OCI-LY1 (cell line): ENCODE data around the gene MBTD1.

Source experiments
- H2AFZ ChIP-seq: fragments of 200-600 bp; sonication (generic), shearing (Covaris generic); 2 replicates; pipeline ENCODE4 v1.6.0; 2014; ENCODE audit warnings: antibody characterized with exemption, mild to moderate bottlenecking, low read length
- H3F3A ChIP-seq: fragments of 200-600 bp; sonication (generic), shearing (Covaris generic); 2 replicates; pipeline ENCODE4 v1.6.0; 2014; ENCODE audit warnings: mild to moderate bottlenecking, antibody characterized with exemption, low read length, moderate library complexity; ENCODE audit not compliant: insufficient read depth
- H3K27ac ChIP-seq: fragments of 200-600 bp; sonication (generic); 2 replicates; pipeline ENCODE4 v1.5.1; 2014; ENCODE audit warnings: low read length, mixed run types, mild to moderate bottlenecking, low read depth; ENCODE audit not compliant: poor library complexity, severe bottlenecking
- H3K27me3 ChIP-seq: fragments of 200-600 bp; sonication (generic); 2 replicates; pipeline ENCODE4 v1.6.0; 2014; ENCODE audit warnings: antibody characterized with exemption, mild to moderate bottlenecking, low read length, moderate library complexity; ENCODE audit not compliant: insufficient read depth
- H3K36me3 ChIP-seq: fragments of 200-600 bp; sonication (generic); 2 replicates; pipeline ENCODE4 v1.6.1; 2014; ENCODE audit warnings: mild to moderate bottlenecking, antibody characterized with exemption, low read length, moderate library complexity, mixed read lengths; ENCODE audit not compliant: insufficient read depth
- H3K4me1 ChIP-seq: fragments of 200-600 bp; sonication (generic); 2 replicates; pipeline ENCODE4 v1.5.1; 2014; ENCODE audit warnings: mild to moderate bottlenecking, low read length, moderate library complexity; ENCODE audit not compliant: insufficient read depth, severe bottlenecking
- H3K4me2 ChIP-seq: fragments of 200-600 bp; sonication (generic), shearing (Covaris generic); 2 replicates; pipeline ENCODE4 v1.6.1; 2014; ENCODE audit warnings: low read length
- H3K4me3 ChIP-seq: fragments of 200-600 bp; sonication (generic); 2 replicates; pipeline ENCODE4 v1.5.1; 2014; ENCODE audit warnings: low read length, low read depth, mild to moderate bottlenecking, mixed read lengths; ENCODE audit not compliant: poor library complexity, severe bottlenecking
- H3K79me2 ChIP-seq: fragments of 200-600 bp; shearing (Covaris generic); 2 replicates; pipeline ENCODE4 v1.6.1; 2016; ENCODE audit warnings: mixed run types, low read length, mixed read lengths; ENCODE audit not compliant: insufficient read depth
- H3K9ac ChIP-seq: fragments of 200-600 bp; sonication (generic), shearing (Covaris generic); 2 replicates; pipeline ENCODE4 v1.6.1; 2014; ENCODE audit warnings: mild to moderate bottlenecking, low read length, mixed read lengths
- H3K9me2 ChIP-seq: fragments of 200-600 bp; sonication (generic), shearing (Covaris generic); 2 replicates; pipeline ENCODE4 v1.6.1; 2014; ENCODE audit warnings: low read depth, mild to moderate bottlenecking, low read length, mixed read lengths
- H3K9me3 ChIP-seq: fragments of 200-600 bp; shearing (Covaris generic); 2 replicates; pipeline ENCODE4 v1.6.1; 2014; ENCODE audit warnings: low read length, mixed read lengths
- H4K20me1 ChIP-seq: fragments of 200-600 bp; sonication (generic), shearing (Covaris generic); 2 replicates; pipeline ENCODE4 v1.6.0; 2016; ENCODE audit warnings: mild to moderate bottlenecking, low read length; ENCODE audit not compliant: insufficient read depth
- EZH2 ChIP-seq: fragments of 200-600 bp; sonication (generic), shearing (Covaris generic); IDR thresholded peaks from 2 replicates; pipeline ENCODE4 v1.8.0; 2017; ENCODE audit warnings: borderline replicate concordance, mixed run types, mild to moderate bottlenecking, antibody characterized with exemption, low read length, moderate library complexity, mixed read lengths
- TF ChIP-seq, protein P1 (sequence below): fragments of 200-600 bp; sonication (generic), shearing (Covaris generic); IDR thresholded peaks from 2 replicates; pipeline ENCODE4 v1.5.1; 2017; ENCODE audit warnings: mild to moderate bottlenecking, antibody characterized with exemption, low read length, moderate library complexity, mixed read lengths

MBTD1 gene

DNA sequence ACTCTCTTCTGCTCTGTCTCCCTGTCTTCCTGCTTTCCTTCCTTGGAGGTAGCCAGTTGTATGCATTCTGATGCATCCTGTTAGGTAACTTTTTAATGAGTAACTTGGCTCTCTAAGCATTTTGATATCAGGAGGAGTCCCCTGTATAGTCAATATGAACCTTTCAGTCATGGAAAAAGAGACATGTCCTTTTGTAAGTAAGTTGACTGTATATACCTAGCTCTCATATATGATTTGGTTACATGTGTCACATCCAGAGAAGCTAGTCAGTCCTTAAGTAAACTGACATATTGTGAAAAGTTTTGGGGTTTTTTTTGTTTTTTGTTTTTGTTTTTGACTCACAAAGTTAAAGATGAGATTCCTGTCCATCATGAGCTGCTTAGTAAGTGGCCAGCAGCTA is 19.3 kb upstream of the MBTD1 start:
- Histone ChIP-seq H3K9ac (no peak overlapping the region), H4K20me1 (no peaks in the 10 kb centered on the region), H3K9me3 (no peaks in the 10 kb centered on the region), H3K4me3 (no peak overlapping the region), H3K27me3 (no peaks in the 10 kb centered on the region), H3K4me2 (no peak overlapping the region), H3K79me2 (no peaks in the 10 kb centered on the region), H3K36me3 (peaks cover 94% of the 10 kb centered on the region), H3K4me1 (no peaks in the 10 kb centered on the region), H2AFZ (no peak overlapping the region), H3K9me2 (no peaks in the 10 kb centered on the region), H3F3A (no peaks in the 10 kb centered on the region; the same call in 1 of the 2 replicates), H3K27ac (no peak overlapping the region)
- TF ChIP-seq EZH2 = no peak
- TF ChIP-seq, protein P1, sequence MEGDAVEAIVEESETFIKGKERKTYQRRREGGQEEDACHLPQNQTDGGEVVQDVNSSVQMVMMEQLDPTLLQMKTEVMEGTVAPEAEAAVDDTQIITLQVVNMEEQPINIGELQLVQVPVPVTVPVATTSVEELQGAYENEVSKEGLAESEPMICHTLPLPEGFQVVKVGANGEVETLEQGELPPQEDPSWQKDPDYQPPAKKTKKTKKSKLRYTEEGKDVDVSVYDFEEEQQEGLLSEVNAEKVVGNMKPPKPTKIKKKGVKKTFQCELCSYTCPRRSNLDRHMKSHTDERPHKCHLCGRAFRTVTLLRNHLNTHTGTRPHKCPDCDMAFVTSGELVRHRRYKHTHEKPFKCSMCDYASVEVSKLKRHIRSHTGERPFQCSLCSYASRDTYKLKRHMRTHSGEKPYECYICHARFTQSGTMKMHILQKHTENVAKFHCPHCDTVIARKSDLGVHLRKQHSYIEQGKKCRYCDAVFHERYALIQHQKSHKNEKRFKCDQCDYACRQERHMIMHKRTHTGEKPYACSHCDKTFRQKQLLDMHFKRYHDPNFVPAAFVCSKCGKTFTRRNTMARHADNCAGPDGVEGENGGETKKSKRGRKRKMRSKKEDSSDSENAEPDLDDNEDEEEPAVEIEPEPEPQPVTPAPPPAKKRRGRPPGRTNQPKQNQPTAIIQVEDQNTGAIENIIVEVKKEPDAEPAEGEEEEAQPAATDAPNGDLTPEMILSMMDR = no peak

DNA sequence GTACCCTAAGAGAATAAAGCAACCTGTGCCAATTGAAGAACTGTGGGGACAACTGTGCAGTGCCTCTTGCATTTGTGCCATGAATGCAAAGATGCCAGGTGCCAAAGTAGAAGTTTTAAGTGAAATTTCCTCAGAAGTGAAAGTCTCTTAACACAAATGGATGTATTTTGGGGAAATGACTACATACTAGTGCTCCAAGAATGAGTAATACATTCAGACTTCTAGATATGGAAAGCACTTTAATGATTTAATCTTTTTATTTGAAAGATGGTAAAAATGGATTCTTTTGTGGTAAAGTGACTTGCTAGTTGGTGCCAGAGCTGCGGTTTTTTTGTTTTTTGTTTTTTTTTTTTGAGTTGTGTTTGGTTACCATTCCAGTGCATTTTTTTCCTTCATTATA is 15.5 kb upstream of the MBTD1 start:
- no peaks in the 10 kb centered on the region; the same call in 1 of the 2 replicates for H3F3A ChIP-seq
- no peak overlapping the region for H3K4me3 ChIP-seq
- H3K4me2 ChIP-seq = no peak overlapping the region
- H4K20me1 ChIP-seq = no peaks in the 10 kb centered on the region
- TF ChIP-seq, protein P1 = no peak
- TF ChIP-seq EZH2 = no peak
- H2AFZ ChIP-seq = no peak overlapping the region
- H3K27ac ChIP-seq = no peak overlapping the region
- H3K4me1 ChIP-seq = no peaks in the 10 kb centered on the region
- H3K9me2 ChIP-seq = no peaks in the 10 kb centered on the region
- no peaks in the 10 kb centered on the region for H3K79me2 ChIP-seq
- no peaks in the 10 kb centered on the region for H3K9me3 ChIP-seq
- H3K27me3 ChIP-seq = no peaks in the 10 kb centered on the region
- peaks cover 94% of the 10 kb centered on the region for H3K36me3 ChIP-seq
- H3K9ac ChIP-seq = no peak overlapping the region

DNA sequence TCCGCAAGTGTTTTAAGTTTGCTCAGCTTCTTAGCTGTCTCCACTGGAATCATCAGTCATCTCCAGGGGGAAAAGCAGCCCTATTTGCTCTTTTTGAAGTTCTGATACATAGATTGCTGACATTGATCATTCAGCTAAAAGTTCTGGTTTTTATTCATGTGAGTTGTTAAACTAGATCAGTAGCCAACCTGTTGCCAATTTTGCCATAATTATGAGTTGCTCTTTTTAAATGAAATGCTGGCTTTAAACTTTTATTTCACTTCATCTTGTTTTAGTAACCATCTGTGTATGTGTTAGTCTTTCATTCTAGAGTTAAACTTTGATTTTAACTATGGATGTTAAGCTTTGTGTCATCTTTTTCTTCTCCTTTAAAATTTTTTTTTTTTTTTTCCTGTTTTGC is 13.0 kb upstream of the MBTD1 start:
- Histone ChIP-seq H3K36me3 (peaks cover 94% of the 10 kb centered on the region), H3K9ac (no peak overlapping the region), H3K4me3 (no peak overlapping the region), H4K20me1 (no peaks in the 10 kb centered on the region), H3K9me3 (no peaks in the 10 kb centered on the region), H3K79me2 (no peaks in the 10 kb centered on the region), H3K27ac (no peak overlapping the region), H3K4me2 (no peak overlapping the region), H3F3A (no peaks in the 10 kb centered on the region; the same call in 1 of the 2 replicates), H3K4me1 (no peaks in the 10 kb centered on the region), H3K9me2 (no peaks in the 10 kb centered on the region), H3K27me3 (no peaks in the 10 kb centered on the region), H2AFZ (no peak overlapping the region)
- no peak for TF ChIP-seq EZH2
- TF ChIP-seq, protein P1 = no peak
